Stimulated activated CD4-positive, alpha-beta T cell treated with anti-CD3 and anti-CD28 coated beads, TNF-alpha, amount 100 ng/mL, for 4 hours (primary cell): ENCODE measurements around the gene GCGR.
A peak's percentile ranks its signal among the peaks of the same experiment; 100 is the strongest.
"Not testable (repeated sequence)": the region's sequence is repeated elsewhere in the genome, so short reads cannot be mapped to it uniquely, and the experiment has no call there.

ENCODE experiments used
- DNase-seq, 3 experiments: peaks; one replicate each; pipeline ENCODE4 v3.0.0-alpha.2; 2020; ENCODE audit warnings: low read depth in 3 of 3

GCGR gene

GRCh38 chr17:81831957-81832607 is 28.1 kb downstream of the GCGR start:
- DNase-seq = peak in 1 of 3 experiments; percentile 10

GRCh38 chr17:81832608-81833159 is 28.7 kb downstream of the GCGR start:
- DNase-seq = peak in 1 of 3 experiments; percentile 11

- peak; percentile 89 to 96 (median 92) for DNase-seq
Observed at GRCh38 chr17:81833160-81833920, 29.4 kb downstream of the GCGR start, which contains the start of gene MCRIP1. Gene MCRIP1 (minus strand): TSS chr17:81833291. CDS start chr17:81824506, 8,785 bp downstream.

DNA sequence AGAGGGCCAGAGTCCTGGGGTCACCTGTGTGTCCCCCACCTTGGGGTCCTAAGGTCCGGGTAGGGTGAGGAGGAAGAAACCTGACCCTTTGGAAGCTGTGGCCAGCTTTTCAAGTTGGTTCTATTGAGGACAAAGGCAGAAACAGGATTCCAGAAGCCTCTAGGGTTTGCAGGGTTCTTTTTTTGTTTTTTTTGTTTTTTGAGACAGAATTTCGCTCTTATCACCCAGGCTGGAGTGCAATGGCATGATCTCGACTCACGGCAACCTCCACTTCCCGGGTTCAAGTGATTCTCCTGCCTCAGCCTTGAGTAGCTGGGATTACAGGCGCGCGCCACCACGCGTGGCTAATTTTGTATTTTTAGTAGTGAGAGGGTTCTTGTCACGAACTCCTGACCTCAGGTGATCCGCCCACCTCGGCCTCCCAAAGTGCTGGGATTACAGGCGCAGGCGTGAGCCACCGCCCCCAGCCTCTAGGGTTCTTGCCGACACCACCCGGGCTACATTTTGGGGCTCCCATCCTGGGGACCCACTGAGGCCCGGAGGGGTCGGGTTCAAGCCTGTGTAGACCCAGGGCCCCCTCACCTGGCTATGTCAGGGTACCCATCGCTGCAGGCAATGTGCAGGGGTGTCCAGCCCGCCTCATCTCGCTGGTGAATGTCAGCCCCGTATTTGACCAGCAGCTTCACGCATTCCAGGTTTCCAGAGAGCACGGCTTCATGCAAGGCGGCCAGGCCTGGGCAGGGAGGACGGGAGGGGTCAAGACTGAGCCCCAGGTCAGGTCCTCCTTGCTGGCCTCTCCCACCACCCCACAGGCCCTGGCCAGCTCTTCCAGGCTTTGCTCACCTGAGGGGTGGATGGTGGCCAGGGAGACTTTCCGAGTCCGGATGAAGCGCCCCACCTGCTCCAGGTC is 30.2 kb downstream of the GCGR start:
- DNase-seq = no peak

DNA sequence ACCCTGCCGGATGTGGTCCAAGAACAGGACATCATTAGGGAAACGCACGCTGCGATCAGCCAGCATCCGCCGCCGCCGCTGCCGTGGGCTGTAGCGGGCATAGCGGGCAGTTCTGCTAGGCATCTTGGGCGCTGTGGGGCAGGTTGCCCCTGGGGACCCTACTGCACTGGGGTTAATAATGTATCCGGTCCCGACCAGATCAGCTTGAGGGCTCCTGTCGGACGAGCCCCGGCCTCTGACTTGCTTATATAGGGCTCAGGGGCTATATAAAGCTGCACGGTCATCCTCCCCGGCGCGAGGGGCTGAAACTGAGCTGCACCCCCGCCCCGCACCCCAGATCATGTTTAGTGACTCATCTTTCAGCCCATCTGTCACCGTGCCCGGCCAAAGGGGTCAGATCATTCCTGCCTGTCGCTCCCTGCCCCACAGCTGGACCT is 30.9 kb downstream of the GCGR start, which contains the start of gene PPP1R27:
Gene PPP1R27 (minus strand): TSS at position 220 of the 437 bp plus-strand sequence. CDS start 97 bp downstream, at position 123.
- DNase-seq = no peak

DNA sequence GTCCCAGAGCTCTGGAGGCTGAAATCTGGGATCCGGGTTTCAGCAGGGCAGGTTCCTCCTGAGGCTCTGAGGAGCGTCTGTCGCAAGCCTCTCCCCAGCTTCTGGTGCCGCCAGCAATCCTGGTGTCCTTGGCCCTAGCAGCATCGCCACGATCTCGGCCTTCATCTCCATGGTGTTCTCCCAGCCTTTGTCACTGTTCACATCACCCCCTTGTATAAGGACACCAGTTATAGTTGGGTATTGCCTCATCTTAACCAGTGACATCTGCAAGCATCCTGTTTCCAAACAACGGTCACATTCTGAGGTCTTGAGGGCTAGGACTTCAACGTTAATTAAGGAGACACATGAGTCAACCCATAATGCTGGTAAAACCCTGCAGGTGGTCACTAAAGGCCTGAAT is 33.7 kb downstream of the GCGR start:
- DNase-seq = no peak

- DNase-seq = no peak
Observed at GRCh38 chr17:81838753-81839255, 34.9 kb downstream of the GCGR start.

DNA sequence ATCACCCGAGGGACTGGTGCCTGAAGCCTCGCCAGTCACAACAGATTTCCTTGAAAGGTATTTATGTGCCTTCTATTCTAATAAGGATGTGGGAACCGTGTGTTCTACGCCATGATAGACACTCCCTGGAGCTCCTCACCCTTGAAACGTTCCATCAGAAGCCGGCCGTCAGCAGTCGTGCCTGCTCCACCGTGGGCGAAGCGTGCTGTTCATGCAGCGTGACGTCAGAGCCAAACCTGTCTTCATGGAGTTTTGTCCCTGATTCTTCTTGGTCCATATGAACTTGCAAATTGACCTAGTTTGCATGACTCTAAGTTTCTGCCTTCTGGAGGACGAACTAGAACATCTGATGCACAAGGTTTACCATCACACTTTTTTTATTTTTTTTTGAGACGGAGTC is 35.4 kb downstream of the GCGR start:
- no peak for DNase-seq

DNA sequence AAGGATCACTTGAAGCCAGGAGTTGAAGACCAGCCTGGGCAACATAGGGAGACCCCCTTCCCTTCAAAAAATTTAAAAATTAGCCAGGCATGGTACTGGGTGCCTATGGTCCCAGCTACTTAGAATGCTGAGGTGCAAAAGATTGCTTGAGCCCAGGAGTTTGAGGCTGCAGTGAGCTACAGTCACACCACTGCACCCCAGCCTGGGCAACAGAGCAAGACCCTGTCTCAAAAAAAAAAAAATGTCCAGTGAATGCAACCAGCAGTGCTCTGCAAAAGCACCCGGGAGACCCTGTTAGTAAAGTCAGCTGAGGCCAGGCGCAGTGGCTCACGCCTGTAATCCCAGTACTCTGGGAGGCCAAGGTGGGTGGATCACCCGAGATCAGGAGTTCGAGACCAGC is 36.1 kb downstream of the GCGR start:
- not testable (repeated sequence) for DNase-seq

DNA sequence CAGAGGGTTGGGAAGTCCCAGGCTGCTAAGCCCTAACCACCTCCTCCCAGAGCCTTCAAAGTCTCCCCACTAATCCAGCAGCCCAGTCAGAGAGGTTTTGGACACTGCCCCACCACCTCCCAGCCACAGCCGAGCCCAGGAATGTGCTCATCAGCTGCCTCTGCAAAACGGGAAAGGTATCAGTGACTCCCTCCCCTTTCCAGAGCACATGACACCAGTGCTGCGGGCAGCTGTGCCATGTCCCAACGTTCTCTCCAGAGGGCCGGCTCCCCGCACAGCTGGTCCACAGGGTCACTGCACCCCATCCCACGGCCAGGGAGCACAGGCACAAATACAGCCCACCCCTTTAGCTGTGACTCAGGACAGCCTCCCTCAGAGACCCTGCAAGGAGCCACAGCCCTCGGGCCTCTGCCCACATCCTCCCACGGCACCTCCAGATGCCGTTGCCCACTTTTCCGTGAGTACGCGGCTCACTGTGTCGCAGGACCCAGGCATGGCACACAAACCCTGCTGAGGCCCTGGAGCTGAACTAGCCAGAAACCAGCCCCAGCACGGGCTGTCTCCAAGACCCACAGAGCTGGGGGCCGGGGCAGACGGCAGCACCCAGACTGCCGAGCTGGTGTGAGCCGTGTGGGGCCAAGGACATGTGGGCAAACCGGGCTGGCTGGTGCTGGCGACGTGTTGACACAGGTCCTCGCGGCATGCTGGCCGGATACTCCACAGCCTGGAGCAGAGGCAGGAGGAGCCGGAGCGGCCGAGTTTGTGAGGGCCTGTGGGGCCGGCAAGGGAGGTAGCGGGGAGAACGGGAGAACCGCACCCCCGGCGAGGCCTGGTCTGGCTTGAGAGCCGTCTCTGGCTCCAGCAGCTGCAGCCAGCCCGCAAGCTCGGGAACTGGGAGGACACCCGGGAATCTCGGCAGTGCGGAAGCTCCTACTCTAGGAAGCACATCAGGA is 37.2 kb downstream of the GCGR start:
- DNase-seq = no peak

DNA sequence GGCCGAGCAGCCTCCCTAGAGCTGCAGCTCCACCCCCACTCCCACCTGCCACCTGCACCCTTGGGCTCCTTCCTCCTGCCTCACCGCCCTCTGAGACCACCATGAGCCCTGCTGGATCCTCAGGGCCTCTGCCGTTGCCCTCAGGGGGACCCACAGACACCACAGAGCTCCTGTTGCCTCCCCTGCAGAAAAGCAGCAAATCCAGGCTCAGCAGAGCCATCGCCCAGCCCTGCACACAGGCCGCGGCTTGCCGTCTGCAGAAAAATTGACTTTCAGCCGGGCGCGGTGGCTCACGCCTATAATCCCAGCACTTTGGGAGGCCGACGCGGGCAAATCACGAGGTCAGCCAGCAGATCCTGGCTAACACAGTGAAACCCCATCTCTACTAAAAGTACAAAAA is 37.9 kb downstream of the GCGR start:
- DNase-seq = no peak

DNA sequence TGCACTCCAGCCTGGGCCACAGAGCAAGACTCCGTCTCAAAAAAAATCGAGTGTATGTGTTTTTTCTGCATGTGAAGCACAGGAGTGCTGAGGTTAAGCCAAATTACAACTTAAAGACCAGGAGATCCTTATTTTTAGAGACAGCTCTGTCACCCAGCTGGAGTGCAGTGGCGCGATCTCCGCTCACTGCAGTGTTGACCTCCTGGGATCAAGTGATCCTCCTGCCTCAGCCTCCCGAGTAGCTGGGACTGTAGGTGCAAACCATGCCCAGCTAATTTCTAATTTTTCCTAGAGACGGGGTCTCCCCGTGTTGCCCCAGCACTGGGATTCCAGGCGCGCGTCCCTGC is 38.4 kb downstream of the GCGR start:
- DNase-seq = no peak

GRCh38 chr17:81842725-81843504 is 39.0 kb downstream of the GCGR start:
- DNase-seq = no peak

GRCh38 chr17:81843713-81844326 is 39.9 kb downstream of the GCGR start:
- no peak for DNase-seq

- no peak for DNase-seq
Observed at GRCh38 chr17:81844327-81844851, 40.4 kb downstream of the GCGR start.

DNA sequence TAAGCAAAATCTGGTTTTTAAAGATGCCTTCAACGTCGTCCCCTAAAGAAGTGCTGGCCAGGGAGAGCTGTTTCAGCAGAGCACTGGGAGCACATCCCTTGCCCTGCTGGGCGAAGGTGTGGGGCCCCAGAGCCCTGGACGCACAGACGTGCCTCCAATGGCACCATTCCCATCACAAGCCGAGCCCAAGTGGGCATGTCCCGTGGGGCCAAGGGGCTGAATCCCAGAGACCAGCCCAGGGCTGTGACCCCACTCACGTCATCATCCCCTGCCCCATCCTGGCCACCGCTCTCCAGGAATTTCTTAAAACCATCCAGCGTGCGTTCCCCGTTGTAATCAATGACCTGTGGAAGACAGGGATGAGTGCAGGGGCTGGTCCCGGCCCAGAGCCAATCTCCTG is 40.9 kb downstream of the GCGR start:
- no peak for DNase-seq

DNA sequence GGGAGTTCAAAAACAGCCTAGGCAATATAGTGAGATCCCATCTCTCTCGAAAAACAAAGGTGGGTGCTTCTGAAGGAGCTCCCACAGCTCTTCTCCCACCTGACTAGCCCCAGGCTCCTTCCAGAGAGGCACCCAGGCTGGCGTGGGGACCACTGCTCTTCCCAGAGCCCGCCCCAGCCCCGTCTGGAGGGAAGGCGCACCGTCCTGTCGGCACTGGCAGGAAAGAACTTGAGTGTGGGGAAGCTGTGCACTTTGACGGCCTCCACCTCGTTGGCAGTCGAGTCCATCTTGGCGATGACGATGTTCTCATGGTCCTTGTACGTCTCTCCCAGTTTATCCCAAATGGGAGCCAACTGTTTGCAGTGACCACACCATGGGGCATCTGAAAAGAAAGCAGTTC is 41.4 kb downstream of the GCGR start:
- no peak for DNase-seq

DNA sequence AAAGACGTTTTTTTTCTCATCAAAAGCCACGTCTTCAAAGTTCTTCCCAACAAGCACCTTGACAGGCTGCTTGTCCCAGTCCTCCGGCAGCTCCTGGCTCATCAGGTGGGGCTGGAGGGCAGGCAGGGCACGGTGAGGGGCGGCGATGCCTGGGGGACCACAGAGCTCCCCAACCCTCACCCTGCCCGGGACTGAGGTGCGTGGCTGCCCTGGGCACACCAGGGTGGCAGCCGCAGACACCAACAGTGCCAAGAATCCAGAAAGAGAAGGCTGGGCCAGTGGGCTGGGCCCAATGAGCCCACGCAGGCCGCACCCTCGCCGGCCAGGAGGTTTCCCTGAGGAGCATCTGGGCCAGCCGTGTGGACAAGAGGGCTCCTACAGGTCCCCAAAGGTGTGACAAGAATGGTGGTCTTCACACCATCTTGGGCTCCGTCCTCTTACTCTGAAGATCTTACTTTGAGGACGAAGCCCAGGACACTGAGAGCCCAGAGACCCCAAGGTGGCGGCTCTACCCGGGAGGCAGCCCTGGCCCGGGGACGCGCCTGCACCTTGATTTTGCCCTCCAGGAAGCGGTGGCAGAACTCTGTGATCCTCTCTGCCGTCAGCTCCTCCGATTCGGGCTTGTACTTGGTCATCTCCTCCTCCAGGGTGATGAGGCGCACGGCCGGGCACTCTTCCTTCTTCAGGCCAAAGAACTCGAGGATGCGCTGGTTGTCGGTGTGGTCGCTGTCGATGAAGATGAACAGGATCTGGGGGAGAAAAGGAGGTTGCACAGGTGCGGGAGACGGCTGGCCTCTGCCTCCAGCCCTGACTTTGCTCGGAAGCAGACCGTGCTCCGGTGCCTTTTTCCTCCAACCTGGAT is 42.2 kb downstream of the GCGR start:
- DNase-seq = no peak
